ENCODE results near the gene SNTA1. TPM values are rescaled to one million over a fixed set of nuclear protein-coding genes. Genes with fewer than 3 reads are reported as not detected.
"Not testable (repeated sequence)": the region's sequence is repeated elsewhere in the genome, so short reads cannot be mapped to it uniquely, and the experiment has no call there.

Gene SNTA1
- total and polyA plus RNA-seq, 8 donors: 6.1 to 12.7 (median 10.2) TPM

DNA sequence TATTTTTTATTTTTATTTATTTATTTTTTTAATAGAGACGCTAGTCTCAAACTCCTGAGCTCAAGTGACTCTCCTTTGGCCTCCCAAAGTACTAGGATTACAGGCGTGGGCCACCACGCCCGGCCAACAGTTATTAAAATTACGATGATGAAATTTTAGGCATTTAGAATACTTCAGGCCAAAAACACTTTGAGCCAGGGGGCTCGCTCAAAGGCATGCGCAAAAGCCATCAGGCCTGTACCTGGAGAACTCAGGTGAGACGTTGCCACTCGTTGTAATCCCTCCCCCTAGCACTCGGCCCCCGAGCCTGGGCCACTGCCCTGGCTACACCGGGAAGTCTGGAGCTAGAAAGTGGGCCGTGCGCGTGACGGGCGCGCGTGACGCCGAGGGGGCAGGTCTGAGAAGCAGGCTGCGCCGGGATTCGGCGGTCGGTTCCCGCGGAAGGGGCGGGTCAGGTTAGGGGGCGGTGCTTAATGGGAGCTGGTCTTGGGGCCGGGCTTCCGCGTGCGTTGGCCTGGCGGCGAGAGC is 46.0 kb upstream of the SNTA1 start:
- H3K4me1 ChIP-seq: peaks cover 12 to 28% of the 10 kb centered on the region in 2 donors
- H3K4me3 ChIP-seq: peak overlapping the region; percentile 30 to 98
- no peaks in the 10 kb centered on the region for H3K27me3 ChIP-seq
- no peaks in the 10 kb centered on the region for H3K9me3 ChIP-seq
- peak overlapping the region; percentile 92 to 95 for H3K27ac ChIP-seq
- DNase-seq (peak; percentile 94 to 100 (median 100)), ATAC-seq (peak; percentile 98)
- TF ChIP-seq, protein P1, sequence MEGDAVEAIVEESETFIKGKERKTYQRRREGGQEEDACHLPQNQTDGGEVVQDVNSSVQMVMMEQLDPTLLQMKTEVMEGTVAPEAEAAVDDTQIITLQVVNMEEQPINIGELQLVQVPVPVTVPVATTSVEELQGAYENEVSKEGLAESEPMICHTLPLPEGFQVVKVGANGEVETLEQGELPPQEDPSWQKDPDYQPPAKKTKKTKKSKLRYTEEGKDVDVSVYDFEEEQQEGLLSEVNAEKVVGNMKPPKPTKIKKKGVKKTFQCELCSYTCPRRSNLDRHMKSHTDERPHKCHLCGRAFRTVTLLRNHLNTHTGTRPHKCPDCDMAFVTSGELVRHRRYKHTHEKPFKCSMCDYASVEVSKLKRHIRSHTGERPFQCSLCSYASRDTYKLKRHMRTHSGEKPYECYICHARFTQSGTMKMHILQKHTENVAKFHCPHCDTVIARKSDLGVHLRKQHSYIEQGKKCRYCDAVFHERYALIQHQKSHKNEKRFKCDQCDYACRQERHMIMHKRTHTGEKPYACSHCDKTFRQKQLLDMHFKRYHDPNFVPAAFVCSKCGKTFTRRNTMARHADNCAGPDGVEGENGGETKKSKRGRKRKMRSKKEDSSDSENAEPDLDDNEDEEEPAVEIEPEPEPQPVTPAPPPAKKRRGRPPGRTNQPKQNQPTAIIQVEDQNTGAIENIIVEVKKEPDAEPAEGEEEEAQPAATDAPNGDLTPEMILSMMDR (IDR thresholded peaks at IDR 0.05): no peak
- intact Hi-C loops (cut with DNase I): no loop called here
- no peaks in the 10 kb centered on the region for H3K36me3 ChIP-seq

DNA sequence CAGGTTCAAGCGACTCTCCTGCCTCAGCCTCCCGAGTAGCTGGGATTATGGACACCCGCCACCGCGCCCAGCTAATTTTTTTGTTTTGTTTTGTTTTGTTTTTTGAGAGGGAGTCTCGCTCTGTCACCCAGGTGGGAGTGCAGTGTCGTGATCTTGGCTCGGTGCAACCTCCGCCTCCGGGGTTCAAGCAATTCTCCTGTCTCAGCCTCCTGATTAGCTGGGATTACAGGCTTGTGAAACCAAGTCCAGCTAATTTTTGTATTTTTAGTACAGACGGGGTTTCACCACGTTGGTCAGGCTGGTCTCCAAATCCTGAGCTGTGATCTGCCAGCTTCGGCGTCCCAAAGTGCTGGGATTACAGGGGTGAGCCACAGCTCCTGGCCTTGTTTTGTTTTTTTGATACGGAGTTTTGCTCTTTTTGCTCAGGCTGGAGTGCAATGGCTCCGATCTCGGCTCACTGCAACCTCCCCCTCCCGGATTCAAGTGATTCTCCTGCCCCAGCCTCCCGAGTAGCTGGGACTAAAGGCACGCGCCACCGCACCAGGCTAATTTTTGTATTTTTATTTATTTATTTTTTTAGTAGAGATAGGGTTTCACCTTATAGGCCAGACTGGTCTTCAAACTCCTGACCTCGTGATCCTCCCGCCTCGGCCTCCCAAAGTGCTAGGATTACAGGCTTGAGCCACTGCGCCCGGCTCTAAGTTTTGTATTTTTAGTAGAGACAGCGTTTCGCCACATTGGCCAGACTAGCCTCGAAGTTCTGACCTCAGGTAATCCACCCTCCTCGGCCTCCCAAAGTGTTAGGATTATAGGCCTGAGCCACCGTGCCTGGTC is 45.3 kb upstream of the SNTA1 start:
- H3K9me3 ChIP-seq; intact Hi-C loops (cut with DNase I); H3K36me3 ChIP-seq; H3K27me3 ChIP-seq; ATAC-seq: not testable (repeated sequence)
- peak in 1 of 4 donors; percentile 31 for DNase-seq
- Histone ChIP-seq H3K27ac (peak overlapping the region; percentile 92 to 95), H3K4me3 (peak overlapping the region; percentile 30 to 98), H3K4me1 (peaks cover 12 to 28% of the 10 kb centered on the region in 2 donors)

DNA sequence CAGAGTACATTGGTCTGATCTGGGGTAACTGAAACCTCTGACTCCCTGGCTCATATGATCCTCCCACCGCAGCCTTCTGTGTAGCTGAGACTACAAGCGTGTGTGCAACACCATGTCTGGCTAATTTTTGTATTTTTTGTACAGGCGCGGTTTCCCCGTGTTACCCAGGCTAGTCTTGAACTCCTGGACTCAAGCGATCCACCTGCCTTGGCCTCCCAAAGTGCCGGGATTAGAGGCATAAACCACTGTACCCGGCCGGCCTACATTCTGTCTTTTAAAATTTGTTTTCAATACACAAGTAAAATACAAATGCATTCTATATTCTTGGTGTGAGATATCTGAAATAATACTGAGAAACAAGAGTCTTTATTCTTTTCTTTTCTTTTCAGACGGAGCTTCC is 44.6 kb upstream of the SNTA1 start:
- H3K4me1 ChIP-seq: peaks cover 12 to 28% of the 10 kb centered on the region in 2 donors
- no peaks in the 10 kb centered on the region for H3K27me3 ChIP-seq
- TF ChIP-seq, protein P1 (IDR thresholded peaks at IDR 0.05): no peak
- no peak overlapping the region for H3K27ac ChIP-seq
- intact Hi-C loops (cut with DNase I): no loop called here
- ATAC-seq (no peak), DNase-seq (peak in 1 of 4 donors; percentile 24)
- no peak overlapping the region for H3K4me3 ChIP-seq
- H3K36me3 ChIP-seq: no peaks in the 10 kb centered on the region
- H3K9me3 ChIP-seq: no peaks in the 10 kb centered on the region

DNA sequence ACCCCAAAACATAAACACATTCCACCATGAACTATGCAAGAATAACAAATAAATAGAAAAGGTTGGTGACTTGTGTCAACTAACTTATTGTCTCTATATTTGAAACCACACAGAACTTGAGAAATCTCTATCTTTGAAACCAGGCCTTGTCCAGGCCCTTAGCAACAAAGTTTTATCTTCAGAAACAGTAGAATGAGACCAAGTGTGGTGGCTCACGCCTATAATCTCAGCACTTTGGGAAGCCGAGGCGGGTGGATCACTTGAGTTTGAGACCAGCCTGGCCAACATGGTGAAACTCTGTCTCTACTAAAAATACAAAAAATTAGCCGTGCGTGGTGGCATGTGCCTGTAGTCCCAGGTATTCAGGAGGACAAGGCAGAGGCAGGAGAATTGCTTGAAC is 39.6 kb upstream of the SNTA1 start:
- H3K27me3 ChIP-seq: not testable (repeated sequence)

DNA sequence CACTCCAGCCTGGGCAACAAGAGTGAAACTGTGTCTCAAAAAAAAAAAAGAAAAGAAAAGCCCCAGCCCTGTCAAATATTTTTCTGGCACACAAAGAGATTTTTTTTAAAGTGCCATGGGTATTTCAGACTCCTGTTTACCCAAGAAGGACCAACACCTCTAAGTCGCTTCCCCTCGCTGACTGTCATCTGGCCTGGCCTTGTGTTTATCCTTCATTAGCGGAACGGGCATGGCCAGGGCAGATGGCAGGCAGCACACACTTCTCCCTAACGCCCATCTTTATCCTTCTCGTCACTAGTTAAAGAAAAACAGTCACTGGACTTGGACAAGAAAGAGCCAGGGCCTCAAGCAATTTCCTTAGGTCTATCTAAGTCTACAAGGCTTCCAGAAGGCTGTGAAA is 39.0 kb upstream of the SNTA1 start:
- no peaks in the 10 kb centered on the region for H3K27me3 ChIP-seq
- no peak for ATAC-seq
- H3K4me3 ChIP-seq: no peak overlapping the region
- H3K9me3 ChIP-seq: no peaks in the 10 kb centered on the region
- TF ChIP-seq, protein P1 (IDR thresholded peaks at IDR 0.05): no peak
- no peak for DNase-seq
- H3K27ac ChIP-seq: no peak overlapping the region
- no peaks in the 10 kb centered on the region for H3K4me1 ChIP-seq
- no peaks in the 10 kb centered on the region for H3K36me3 ChIP-seq
- intact Hi-C loops (cut with DNase I): no loop called here

More for the DNA sequence above, 39.6 kb upstream of the SNTA1 start:
- H3K36me3 ChIP-seq; H3K9me3 ChIP-seq; H3K27ac ChIP-seq; H3K4me3 ChIP-seq; H3K4me1 ChIP-seq; intact Hi-C loops (cut with DNase I); DNase-seq; ATAC-seq: not testable (repeated sequence)

DNA sequence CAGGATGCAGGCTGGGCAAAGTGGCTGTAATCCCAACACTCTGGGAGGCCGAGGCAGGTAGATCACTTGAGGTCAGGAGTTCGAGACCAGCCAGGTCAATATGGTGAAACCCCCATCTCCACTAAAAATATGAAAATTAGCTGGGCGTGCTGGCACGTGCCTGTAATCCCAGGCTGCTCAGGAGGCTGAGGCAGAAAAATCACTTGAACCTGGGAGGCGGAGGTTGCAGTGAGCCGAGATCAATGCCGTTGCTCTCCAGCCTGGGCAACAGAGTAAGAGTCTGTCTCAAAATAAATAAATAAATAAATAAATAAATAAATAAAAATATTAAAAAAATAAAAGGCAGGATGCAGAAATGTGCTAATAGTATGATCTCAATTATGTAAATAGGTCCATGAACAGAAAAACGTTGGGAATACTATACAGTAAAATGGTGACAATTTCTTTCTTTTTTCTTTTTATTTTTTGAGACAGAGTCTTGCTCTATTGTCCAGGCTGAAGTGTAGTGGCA is 37.9 kb upstream of the SNTA1 start:
- Histone ChIP-seq H3K9me3 (no peaks in the 10 kb centered on the region), H3K27ac (no peak overlapping the region), H3K4me1 (no peaks in the 10 kb centered on the region), H3K36me3 (no peaks in the 10 kb centered on the region), H3K27me3 (no peaks in the 10 kb centered on the region), H3K4me3 (no peak overlapping the region)
- ATAC-seq: no peak
- intact Hi-C loops (cut with DNase I): no loop called here
- TF ChIP-seq, protein P1 (IDR thresholded peaks at IDR 0.05): no peak
- DNase-seq: no peak

All from left lung (tissue), 10 donors.